Muscle layer of duodenum (tissue), 2 donors: ENCODE measurements around the gene N4BP2L1.

Source experiments
- H3K27ac ChIP-seq: one replicate; pipeline ENCODE4 v1.7.0; 2013; ENCODE audit warnings: mild to moderate bottlenecking, low read length
- H3K27me3 ChIP-seq: one replicate; pipeline ENCODE4 v1.7.0; 2013; ENCODE audit warnings: low read depth, mild to moderate bottlenecking, control low read depth, low read length
- H3K36me3 ChIP-seq, 2 donors: one replicate each; pipeline ENCODE4 v1.7.0; 2013; ENCODE audit warnings: low read length in 2 of 2, control low read depth in 1 of 2, mild to moderate bottlenecking in 1 of 2; ENCODE audit not compliant: insufficient read depth in 2 of 2, control insufficient read depth in 1 of 2
- H3K4me1 ChIP-seq, 2 donors: one replicate each; pipeline ENCODE4 v1.7.0; 2013; ENCODE audit warnings: low read length in 2 of 2, mild to moderate bottlenecking in 2 of 2, control low read depth in 1 of 2, moderate library complexity in 1 of 2; ENCODE audit not compliant: insufficient read depth in 2 of 2, control insufficient read depth in 1 of 2
- H3K4me3 ChIP-seq, 2 donors: one replicate each; pipeline ENCODE4 v1.7.0; 2013; ENCODE audit warnings: low read length in 2 of 2, low read depth in 1 of 2, mild to moderate bottlenecking in 1 of 2
- H3K9me3 ChIP-seq, 2 donors: one replicate each; pipeline ENCODE4 v1.7.0; 2013; ENCODE audit warnings: low read length in 2 of 2, control low read depth in 1 of 2, mild to moderate bottlenecking in 1 of 2; ENCODE audit not compliant: control insufficient read depth in 1 of 2
- donor health status: healthy.

N4BP2L1 gene

GRCh38 chr13:32427852-32428580 lies at the start of gene N4BP2L1:
N4BP2L1 (minus strand) TSS chr13:32428130; CDS start chr13:32428082, 48 bp downstream.
- Histone ChIP-seq H3K27ac (peak within 1 kb of the TSS; percentile 92), H3K4me1 (peaks cover 4 to 21% of the 10 kb centered on the region in 2 donors), H3K9me3 (no peaks in the 10 kb centered on the region), H3K36me3 (no peaks in the 10 kb centered on the region), H3K27me3 (no peaks in the 10 kb centered on the region), H3K4me3 (peak within 1 kb of the TSS; percentile 82 to 94)

DNA sequence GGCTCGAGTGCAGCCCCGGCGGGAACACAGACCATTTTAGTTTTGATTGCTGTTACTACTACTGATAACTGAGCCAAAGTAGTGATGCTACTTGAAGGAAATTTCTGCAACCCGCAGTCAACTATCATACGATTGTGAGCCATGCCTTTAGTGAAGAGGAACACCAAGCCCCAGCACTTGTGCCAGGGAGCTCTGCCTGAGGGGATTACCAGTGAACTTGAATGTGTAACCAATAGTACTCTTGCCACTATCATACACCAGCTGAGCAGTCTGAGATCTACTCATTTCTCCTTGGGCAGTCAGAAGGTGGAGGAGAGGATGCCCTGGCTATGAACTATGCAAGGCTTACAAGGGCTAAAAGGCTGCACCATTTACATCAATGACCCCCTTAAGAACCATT lies 49.0 kb upstream of the N4BP2L1 start:
- Histone ChIP-seq H3K36me3 (peaks cover 0 to 10% of the 10 kb centered on the region in 2 donors), H3K27me3 (no peaks in the 10 kb centered on the region), H3K27ac (no peak overlapping the region), H3K4me3 (no peak overlapping the region), H3K9me3 (no peaks in the 10 kb centered on the region), H3K4me1 (peaks cover 0 to 4% of the 10 kb centered on the region in 2 donors)

- Histone ChIP-seq H3K9me3 (no peaks in the 10 kb centered on the region), H3K4me3 (no peak overlapping the region), H3K27me3 (no peaks in the 10 kb centered on the region), H3K4me1 (peaks cover 0 to 4% of the 10 kb centered on the region in 2 donors), H3K27ac (no peak overlapping the region), H3K36me3 (peaks cover 0 to 10% of the 10 kb centered on the region in 2 donors)
Observed at GRCh38 chr13:32476021-32476731, 48.2 kb upstream of the N4BP2L1 start.

GRCh38 chr13:32474999-32475792 lies 47.3 kb upstream of the N4BP2L1 start:
- H3K27ac ChIP-seq = no peak overlapping the region

DNA sequence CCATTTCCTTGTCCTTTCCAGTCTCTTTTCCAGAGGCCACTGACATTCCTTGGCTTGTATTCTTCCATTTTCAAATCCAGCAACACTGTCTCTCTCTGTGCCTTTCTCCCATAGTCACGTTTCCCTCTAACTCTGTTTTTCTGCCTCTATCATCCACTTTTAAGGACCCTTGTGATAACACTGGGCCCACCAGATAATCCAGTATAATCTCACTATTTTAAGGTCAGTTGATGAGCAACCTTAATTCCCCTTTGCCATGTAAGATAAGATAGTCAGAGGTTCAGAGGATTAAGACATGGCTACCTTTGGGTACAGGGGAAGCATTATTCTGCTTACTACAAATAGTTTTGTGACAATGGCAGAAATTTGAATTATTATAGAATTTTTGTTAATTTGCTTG lies 45.7 kb upstream of the N4BP2L1 start:
- Histone ChIP-seq H3K4me1 (peaks cover 0 to 4% of the 10 kb centered on the region in 2 donors), H3K27ac (no peak overlapping the region), H3K4me3 (no peak overlapping the region), H3K27me3 (no peaks in the 10 kb centered on the region), H3K36me3 (peaks cover 0 to 18% of the 10 kb centered on the region in 2 donors), H3K9me3 (no peaks in the 10 kb centered on the region)

More at GRCh38 chr13:32474999-32475792, 47.3 kb upstream of the N4BP2L1 start:
- Histone ChIP-seq H3K4me1 (peaks cover 0 to 4% of the 10 kb centered on the region in 2 donors), H3K27me3 (no peaks in the 10 kb centered on the region), H3K36me3 (peaks cover 0 to 10% of the 10 kb centered on the region in 2 donors), H3K9me3 (no peaks in the 10 kb centered on the region), H3K4me3 (no peak overlapping the region)

- Histone ChIP-seq H3K4me3 (no peak overlapping the region), H3K27ac (no peak overlapping the region), H3K9me3 (no peaks in the 10 kb centered on the region)
Observed at GRCh38 chr13:32472194-32472621, 44.3 kb upstream of the N4BP2L1 start.

DNA sequence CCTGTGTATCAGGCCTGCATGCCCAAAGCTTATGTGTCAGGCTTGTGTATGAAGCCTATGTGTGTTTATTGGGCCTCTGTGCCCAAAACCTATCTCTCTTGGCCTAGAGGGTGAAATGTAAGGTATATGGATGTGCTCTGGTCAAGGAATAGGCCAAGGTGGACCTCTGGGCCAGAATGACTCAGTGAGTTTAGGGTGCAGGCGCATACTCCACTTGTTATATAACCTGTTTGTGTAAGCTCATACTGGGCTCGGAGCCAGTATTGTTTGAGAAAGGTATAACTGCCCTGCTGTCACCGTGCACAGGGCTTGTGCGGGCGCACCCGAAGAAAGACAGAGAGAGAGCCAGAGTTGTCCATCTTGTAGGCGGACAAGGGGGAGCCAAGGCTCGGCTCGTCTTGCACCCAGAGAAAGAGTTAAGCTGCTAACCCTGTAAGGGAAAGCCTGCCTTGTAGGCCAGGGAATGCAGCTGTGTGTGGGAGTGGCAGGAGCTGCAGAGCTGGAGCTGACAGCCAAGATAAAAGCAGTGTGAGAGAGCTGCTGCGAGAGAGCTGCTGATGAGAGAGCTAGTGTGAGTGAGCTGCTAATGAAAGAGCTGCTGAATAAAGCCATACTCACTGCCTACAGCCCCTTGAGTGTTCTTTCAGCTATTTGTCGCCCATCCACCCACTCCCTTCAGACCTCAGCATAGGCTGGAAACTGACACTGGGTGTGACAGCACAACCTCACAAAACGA lies 43.4 kb upstream of the N4BP2L1 start:
- Histone ChIP-seq H3K36me3 (peaks cover 0 to 11% of the 10 kb centered on the region in 2 donors), H3K9me3 (no peaks in the 10 kb centered on the region), H3K27me3 (no peaks in the 10 kb centered on the region), H3K27ac (no peak overlapping the region), H3K4me1 (peaks cover 0 to 4% of the 10 kb centered on the region in 2 donors), H3K4me3 (no peak overlapping the region)

More at GRCh38 chr13:32472194-32472621, 44.3 kb upstream of the N4BP2L1 start:
- H3K36me3 ChIP-seq = peaks cover 0 to 15% of the 10 kb centered on the region in 2 donors
- H3K4me1 ChIP-seq = peaks cover 0 to 4% of the 10 kb centered on the region in 2 donors
- no peaks in the 10 kb centered on the region for H3K27me3 ChIP-seq

DNA sequence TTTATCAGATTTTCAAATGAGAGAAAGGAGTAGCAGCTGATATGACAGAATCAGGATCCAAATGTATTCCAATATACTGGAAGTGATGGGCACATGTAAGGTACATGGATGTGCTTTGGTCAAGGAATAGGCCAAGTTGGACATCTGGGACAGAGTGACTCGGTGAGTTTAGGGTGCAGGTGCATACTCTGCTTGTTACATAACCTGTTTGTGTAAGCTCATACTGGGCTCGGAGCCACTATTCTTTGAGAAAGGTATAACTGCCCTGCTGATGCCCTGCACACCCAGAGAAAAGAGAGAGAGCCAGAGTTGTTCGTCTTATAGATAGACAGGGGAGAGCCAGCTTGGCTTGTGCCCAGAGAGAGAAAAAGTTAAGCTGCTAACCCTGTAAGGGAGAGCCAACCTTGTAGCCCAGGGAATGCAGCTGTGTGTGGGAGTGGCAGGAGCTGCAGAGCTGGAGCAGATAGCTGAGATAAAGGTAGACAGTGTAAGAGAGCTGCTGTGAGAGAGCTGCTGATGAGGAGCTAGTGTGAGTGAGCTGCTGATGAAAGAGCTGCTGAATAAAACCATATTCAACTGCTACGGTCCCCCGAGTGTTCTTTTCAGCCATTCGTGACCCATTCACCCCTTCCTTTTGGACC lies 40.7 kb upstream of the N4BP2L1 start:
- no peak overlapping the region for H3K27ac ChIP-seq
- H3K27me3 ChIP-seq = no peaks in the 10 kb centered on the region
- peaks cover 0 to 4% of the 10 kb centered on the region in 2 donors for H3K4me1 ChIP-seq
- no peaks in the 10 kb centered on the region for H3K9me3 ChIP-seq
- no peak overlapping the region for H3K4me3 ChIP-seq
- peaks cover 0 to 14% of the 10 kb centered on the region in 2 donors for H3K36me3 ChIP-seq

GRCh38 chr13:32456591-32456990 lies 28.7 kb upstream of the N4BP2L1 start:
- H3K27me3 ChIP-seq = no peaks in the 10 kb centered on the region
- H3K36me3 ChIP-seq = peaks cover 0 to 38% of the 10 kb centered on the region in 2 donors
- no peak overlapping the region for H3K27ac ChIP-seq
- H3K4me3 ChIP-seq = no peak overlapping the region
- no peaks in the 10 kb centered on the region for H3K4me1 ChIP-seq
- H3K9me3 ChIP-seq = peaks cover 5 to 10% of the 10 kb centered on the region in 2 donors

DNA sequence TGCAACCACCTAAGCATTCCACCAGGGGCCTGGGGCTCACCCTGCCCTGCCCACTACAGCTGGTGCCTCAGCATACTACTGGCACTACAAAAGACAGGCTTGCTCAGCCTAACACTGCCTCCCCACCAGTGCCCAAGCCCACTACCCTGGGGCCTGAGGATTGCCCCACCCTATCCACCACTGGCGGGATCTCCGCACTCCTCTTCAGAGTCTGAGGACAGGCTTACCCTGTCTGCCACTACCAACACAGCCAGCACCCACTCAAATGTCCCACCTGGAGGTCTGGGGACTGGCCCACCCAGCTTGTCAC lies 27.6 kb upstream of the N4BP2L1 start:
- Histone ChIP-seq H3K27me3 (no peaks in the 10 kb centered on the region), H3K4me1 (no peaks in the 10 kb centered on the region), H3K9me3 (peaks cover 5 to 10% of the 10 kb centered on the region in 2 donors), H3K4me3 (no peak overlapping the region), H3K27ac (no peak overlapping the region), H3K36me3 (peaks cover 0 to 38% of the 10 kb centered on the region in 2 donors)
